ENCODE data around the gene ADGRA1. TPM values are rescaled to one million over a fixed set of nuclear protein-coding genes. Genes with fewer than 3 reads are reported as not detected.

ADGRA1 gene
- total and polyA plus RNA-seq, 2 donors (not counting 3 experiments of a cell fraction or from before 2014, with no cell fraction given): not detected

DNA sequence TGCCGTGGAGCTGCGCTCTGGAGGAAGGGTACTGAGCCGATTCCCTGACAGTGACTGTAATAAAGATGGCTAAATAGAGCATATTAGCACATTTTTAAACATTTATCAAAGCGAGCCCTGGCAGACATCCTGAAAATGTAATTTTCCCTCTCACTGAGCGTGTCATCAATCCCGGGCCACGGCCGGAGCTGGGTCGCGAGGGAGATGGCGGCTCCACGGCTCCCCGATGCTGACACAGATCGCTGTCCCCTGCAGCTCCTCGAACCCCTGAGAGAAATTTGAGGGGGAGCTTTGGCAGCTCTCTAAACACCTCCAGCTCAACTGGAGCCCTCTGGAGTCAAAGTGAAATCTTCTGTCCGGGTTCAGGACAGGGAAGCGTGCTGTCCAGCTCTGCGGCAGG is 44.9 kb upstream of the ADGRA1 start:
- H2AFZ ChIP-seq (ENCODE audit: low read depth, low read length): no peak overlapping the region
- no TSS peak for BruUV-seq (replicated peaks)
- H3K9ac ChIP-seq (replicated peaks; ENCODE audit: extremely low read depth, insufficient read depth, low read length): no peak overlapping the region
- no peaks in the 10 kb centered on the region for H3K9me1 ChIP-seq (replicated peaks; ENCODE audit: control insufficient read depth, extremely low read depth, insufficient read depth, low read length)
- H3K4me3 ChIP-seq (replicated peaks in 1 of 3; ENCODE audit: insufficient read depth in 1 of 3, low read depth in 1 of 3, low read length in 3 of 3): no peak overlapping the region
- no peak overlapping the region for H3K4me2 ChIP-seq (ENCODE audit: insufficient read depth, low read length)
- DNase-seq (ENCODE audit: low read depth, low spot score) (no peak), FAIRE-seq (no peak)
- H4K20me1 ChIP-seq (replicated peaks; ENCODE audit: control insufficient read depth, extremely low read depth, insufficient read depth, low read length): no peaks in the 10 kb centered on the region
- TF ChIP-seq GATA2 (IDR thresholded peaks at IDR 0.05; ENCODE audit: insufficient read depth, insufficient read length, low read depth, low read length) (no peak), MYC (IDR thresholded peaks at IDR 0.05; ENCODE audit: low read depth, low read length) (no peak), EZH2 (IDR thresholded peaks at IDR 0.05; ENCODE audit: borderline replicate concordance, low read depth, low read length, severe bottlenecking) (no peak), POLR2AphosphoS5 (IDR thresholded peaks at IDR 0.05; ENCODE audit: insufficient read depth, low read depth, low read length) (no peak), FOS (IDR thresholded peaks at IDR 0.05; ENCODE audit: borderline replicate concordance, insufficient read depth, low read length) (no peak), JUN (IDR thresholded peaks at IDR 0.05; ENCODE audit: borderline replicate concordance, insufficient read depth, insufficient read length, low read depth) (no peak), POLR2A (IDR thresholded peaks at IDR 0.05; ENCODE audit: low read depth, low read length) (no peak)
- TF ChIP-seq, protein P1, sequence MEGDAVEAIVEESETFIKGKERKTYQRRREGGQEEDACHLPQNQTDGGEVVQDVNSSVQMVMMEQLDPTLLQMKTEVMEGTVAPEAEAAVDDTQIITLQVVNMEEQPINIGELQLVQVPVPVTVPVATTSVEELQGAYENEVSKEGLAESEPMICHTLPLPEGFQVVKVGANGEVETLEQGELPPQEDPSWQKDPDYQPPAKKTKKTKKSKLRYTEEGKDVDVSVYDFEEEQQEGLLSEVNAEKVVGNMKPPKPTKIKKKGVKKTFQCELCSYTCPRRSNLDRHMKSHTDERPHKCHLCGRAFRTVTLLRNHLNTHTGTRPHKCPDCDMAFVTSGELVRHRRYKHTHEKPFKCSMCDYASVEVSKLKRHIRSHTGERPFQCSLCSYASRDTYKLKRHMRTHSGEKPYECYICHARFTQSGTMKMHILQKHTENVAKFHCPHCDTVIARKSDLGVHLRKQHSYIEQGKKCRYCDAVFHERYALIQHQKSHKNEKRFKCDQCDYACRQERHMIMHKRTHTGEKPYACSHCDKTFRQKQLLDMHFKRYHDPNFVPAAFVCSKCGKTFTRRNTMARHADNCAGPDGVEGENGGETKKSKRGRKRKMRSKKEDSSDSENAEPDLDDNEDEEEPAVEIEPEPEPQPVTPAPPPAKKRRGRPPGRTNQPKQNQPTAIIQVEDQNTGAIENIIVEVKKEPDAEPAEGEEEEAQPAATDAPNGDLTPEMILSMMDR (IDR thresholded peaks at IDR 0.05; ENCODE audit: extremely low read depth in 1 of 2, insufficient read depth in 1 of 2, low read depth in 1 of 2, low read length in 2 of 2): no peak
- TF ChIP-seq, protein P2, sequence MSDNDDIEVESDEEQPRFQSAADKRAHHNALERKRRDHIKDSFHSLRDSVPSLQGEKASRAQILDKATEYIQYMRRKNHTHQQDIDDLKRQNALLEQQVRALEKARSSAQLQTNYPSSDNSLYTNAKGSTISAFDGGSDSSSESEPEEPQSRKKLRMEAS (IDR thresholded peaks at IDR 0.05; ENCODE audit: insufficient read depth, insufficient read length): no peak
- intact Hi-C loops (cut with micrococcal nuclease) (no loop called here), dilution Hi-C loops (cut with MboI; ENCODE audit: extremely low pct_ligation_motif_present, low sequenced_read_pairs) (no loop called here)
- no peaks in the 10 kb centered on the region for H3K79me2 ChIP-seq (ENCODE audit: control insufficient read depth, insufficient read depth, low read length)
- no peak overlapping the region for H3K27ac ChIP-seq (ENCODE audit: insufficient read depth, low read depth, low read length)
- H3K4me1 ChIP-seq (ENCODE audit: control insufficient read depth, extremely low read depth, insufficient read depth, low read length): no peaks in the 10 kb centered on the region
- no peaks in the 10 kb centered on the region for H3K27me3 ChIP-seq (ENCODE audit: control insufficient read depth in 2 of 2, insufficient read depth in 2 of 2, low read length in 2 of 2)
- POLR2A ChIA-PET: no interaction called here
- H3K36me3 ChIP-seq (ENCODE audit: control insufficient read depth in 2 of 2, extremely low read depth in 1 of 2, insufficient read depth in 2 of 2, low read length in 2 of 2): no peaks in the 10 kb centered on the region
- CTCF ChIA-PET: no interaction called here
- H3K9me3 ChIP-seq (replicated peaks; ENCODE audit: control insufficient read depth, insufficient read depth, low read length): no peaks in the 10 kb centered on the region
